HUES64 (cell line): ENCODE results near the gene CCDC15.

Experiments
- H3K27ac ChIP-seq: 2 replicates; pipeline ENCODE4 v1.7.0; 2013; ENCODE audit warnings: low read depth, low read length, inconsistent platforms
- H3K27me3 ChIP-seq: 2 replicates; pipeline ENCODE4 v1.6.1; 2013; ENCODE audit warnings: mild to moderate bottlenecking, low read length; ENCODE audit not compliant: insufficient read depth
- H3K36me3 ChIP-seq: 2 replicates; pipeline ENCODE4 v1.6.1; 2013; ENCODE audit warnings: mild to moderate bottlenecking, low read length; ENCODE audit not compliant: insufficient read depth
- H3K4me1 ChIP-seq: 2 replicates; pipeline ENCODE4 v1.6.1; 2013; ENCODE audit warnings: mild to moderate bottlenecking, low read length, moderate library complexity; ENCODE audit not compliant: insufficient read depth
- H3K4me3 ChIP-seq: 2 replicates; pipeline ENCODE4 v1.5.1; 2013; ENCODE audit warnings: mild to moderate bottlenecking, low read length, moderate library complexity
- H3K9ac ChIP-seq: 2 replicates; pipeline ENCODE4 v1.6.1; 2013; ENCODE audit warnings: mild to moderate bottlenecking, low read depth, low read length
- H3K9me3 ChIP-seq: 2 replicates; pipeline ENCODE4 v1.6.1; 2013; ENCODE audit warnings: low read depth, low read length; ENCODE audit not compliant: insufficient read depth
- WGBS: fragments of 150-250, 120-280 bp; methylation state at CpG from one replicate; pipeline ENCODE4 v1.1.7; 2013; ENCODE audit warnings: missing lambda C conversion rate; 5-methylcytosine and 5-hydroxymethylcytosine counted together

The CCDC15 gene

GRCh38 chr11:124971810-124972209 is 17.8 kb downstream of the CCDC15 start:
- H3K4me1 ChIP-seq: no peaks in the 10 kb centered on the region
- WGBS: no CpG with 5 or more reads among the region's 2 CpGs
- H3K36me3 ChIP-seq: no peaks in the 10 kb centered on the region
- no peak overlapping the region for H3K27ac ChIP-seq
- H3K27me3 ChIP-seq: no peaks in the 10 kb centered on the region
- H3K9me3 ChIP-seq: no peaks in the 10 kb centered on the region
- H3K9ac ChIP-seq: no peak overlapping the region
- no peak overlapping the region for H3K4me3 ChIP-seq

DNA sequence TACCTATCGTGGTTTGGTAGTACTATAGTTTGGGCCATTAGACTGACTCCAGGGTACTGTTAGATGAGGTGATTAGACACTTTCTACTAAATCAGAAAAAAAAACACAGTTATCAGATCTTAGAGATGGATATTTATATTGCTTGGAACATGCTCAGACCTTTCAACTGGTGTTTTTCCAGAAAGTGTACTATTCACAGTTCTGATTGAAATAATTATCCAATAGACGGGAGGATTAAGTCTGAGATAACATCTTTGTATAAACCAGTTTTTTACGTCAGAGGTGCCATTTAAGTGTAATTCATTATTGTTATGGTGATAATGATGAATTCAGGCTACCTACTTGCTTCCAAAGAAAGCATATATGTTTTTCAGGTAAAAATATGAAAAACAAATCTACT is 22.5 kb downstream of the CCDC15 start:
- H3K27ac ChIP-seq: no peak overlapping the region
- no peaks in the 10 kb centered on the region for H3K36me3 ChIP-seq
- 95% methylated on average over 3 of the region's 3 CpGs for WGBS
- no peak overlapping the region for H3K9ac ChIP-seq
- no peaks in the 10 kb centered on the region for H3K27me3 ChIP-seq
- no peak overlapping the region for H3K4me3 ChIP-seq
- H3K4me1 ChIP-seq: no peaks in the 10 kb centered on the region
- 0 out of 2 replicates have a peak, but pooled peaks cover 3% of the 10 kb centered on the region for H3K9me3 ChIP-seq

- Histone ChIP-seq H3K4me3 (no peak overlapping the region), H3K9me3 (0 out of 2 replicates have a peak, but pooled peaks cover 3% of the 10 kb centered on the region), H3K36me3 (no peaks in the 10 kb centered on the region), H3K27ac (no peak overlapping the region), H3K4me1 (no peaks in the 10 kb centered on the region), H3K27me3 (no peaks in the 10 kb centered on the region), H3K9ac (no peak overlapping the region)
- WGBS: 92% methylated on average over 1 of the region's 2 CpGs
These were observed 23.0 kb downstream of the CCDC15 start for GRCh38 chr11:124977006-124977405.

- H3K9ac ChIP-seq: no peak overlapping the region
- H3K9me3 ChIP-seq: 0 out of 2 replicates have a peak, but pooled peaks cover 3% of the 10 kb centered on the region
- no peaks in the 10 kb centered on the region for H3K36me3 ChIP-seq
- WGBS: 80% methylated on average over 2 of the region's 2 CpGs
- H3K4me1 ChIP-seq: no peaks in the 10 kb centered on the region
- H3K4me3 ChIP-seq: no peak overlapping the region
- H3K27ac ChIP-seq: no peak overlapping the region
- H3K27me3 ChIP-seq: no peaks in the 10 kb centered on the region
These were observed 24.3 kb downstream of the CCDC15 start for GRCh38 chr11:124978316-124978715.

DNA sequence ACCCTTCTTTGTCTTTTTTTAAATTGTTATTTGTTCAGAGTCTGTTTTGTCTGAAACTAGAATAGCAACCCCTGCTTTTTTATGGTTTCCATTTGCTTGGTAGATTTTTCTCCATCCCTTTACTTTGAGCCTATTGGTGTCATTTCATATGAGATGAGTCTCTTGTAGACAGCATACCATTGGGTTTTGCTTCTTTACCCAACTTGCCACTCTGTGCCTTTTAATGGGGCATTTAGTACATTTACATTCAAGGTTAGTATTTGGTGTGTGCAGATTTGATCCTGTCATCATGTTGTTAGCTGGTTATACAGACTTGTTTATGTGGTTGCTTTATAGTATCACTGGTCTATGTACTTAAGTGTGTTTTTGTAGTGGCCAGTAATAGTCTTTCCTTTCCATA is 28.0 kb downstream of the CCDC15 start:
- no peak overlapping the region for H3K4me3 ChIP-seq
- no peak overlapping the region for H3K27ac ChIP-seq
- no peaks in the 10 kb centered on the region for H3K36me3 ChIP-seq
- no peaks in the 10 kb centered on the region for H3K27me3 ChIP-seq
- no peaks in the 10 kb centered on the region for H3K4me1 ChIP-seq
- 0 out of 2 replicates have a peak, but pooled peaks cover 3% of the 10 kb centered on the region for H3K9me3 ChIP-seq
- no peak overlapping the region for H3K9ac ChIP-seq

DNA sequence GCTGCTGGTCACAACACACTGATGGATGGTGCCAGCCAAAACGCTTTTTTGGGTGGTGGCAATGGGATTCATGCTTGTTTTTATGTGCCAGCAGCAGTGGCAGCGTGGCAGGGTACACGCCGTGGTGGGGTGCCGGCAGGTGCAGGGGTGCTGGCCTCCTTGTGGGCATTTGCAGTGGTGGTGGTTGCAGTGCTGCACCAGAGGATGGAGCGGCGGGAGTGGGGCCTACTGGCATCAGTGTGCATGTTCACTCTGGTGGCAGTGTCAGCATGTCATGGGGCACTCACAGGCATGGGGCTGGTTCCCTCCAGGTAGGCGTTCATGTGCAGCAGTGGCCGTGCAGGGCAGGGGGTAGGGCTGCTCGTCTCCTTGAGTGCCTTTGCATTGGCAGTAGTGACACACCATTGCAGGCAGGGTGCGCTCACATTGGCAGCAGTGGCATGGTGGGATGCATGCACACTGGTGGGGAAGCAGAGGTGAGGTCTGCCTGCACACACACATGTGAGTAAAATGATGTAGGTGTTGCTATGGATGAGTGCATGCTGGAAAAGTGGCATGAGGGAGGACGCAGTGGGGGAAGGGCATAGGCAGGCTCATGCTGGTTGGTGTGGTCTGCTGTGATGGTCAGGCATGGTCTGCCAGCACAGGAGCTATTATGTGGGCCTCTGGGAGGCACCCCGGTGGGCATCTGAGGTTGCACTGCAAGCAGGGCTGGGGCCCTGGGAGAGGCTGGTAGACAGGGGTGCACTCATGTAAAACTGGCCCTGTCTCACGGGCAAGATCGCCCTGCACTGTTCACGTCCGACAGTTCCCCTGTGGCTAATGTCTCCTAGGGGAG is 29.9 kb downstream of the CCDC15 start:
- no peak overlapping the region for H3K27ac ChIP-seq
- no peaks in the 10 kb centered on the region for H3K9me3 ChIP-seq
- H3K9ac ChIP-seq: no peak overlapping the region
- no peaks in the 10 kb centered on the region for H3K27me3 ChIP-seq
- no peak overlapping the region for H3K4me3 ChIP-seq
- 87% methylated on average over 17 of the region's 17 CpGs for WGBS
- H3K4me1 ChIP-seq: no peaks in the 10 kb centered on the region
- no peaks in the 10 kb centered on the region for H3K36me3 ChIP-seq

GRCh38 chr11:124984512-124984854 is 30.5 kb downstream of the CCDC15 start:
- H3K27me3 ChIP-seq: no peaks in the 10 kb centered on the region
- no peak overlapping the region for H3K9ac ChIP-seq
- no peaks in the 10 kb centered on the region for H3K9me3 ChIP-seq
- no peaks in the 10 kb centered on the region for H3K4me1 ChIP-seq
- H3K4me3 ChIP-seq: no peak overlapping the region
- no peaks in the 10 kb centered on the region for H3K36me3 ChIP-seq
- WGBS: 91% methylated on average over 3 of the region's 3 CpGs
- H3K27ac ChIP-seq: no peak overlapping the region

DNA sequence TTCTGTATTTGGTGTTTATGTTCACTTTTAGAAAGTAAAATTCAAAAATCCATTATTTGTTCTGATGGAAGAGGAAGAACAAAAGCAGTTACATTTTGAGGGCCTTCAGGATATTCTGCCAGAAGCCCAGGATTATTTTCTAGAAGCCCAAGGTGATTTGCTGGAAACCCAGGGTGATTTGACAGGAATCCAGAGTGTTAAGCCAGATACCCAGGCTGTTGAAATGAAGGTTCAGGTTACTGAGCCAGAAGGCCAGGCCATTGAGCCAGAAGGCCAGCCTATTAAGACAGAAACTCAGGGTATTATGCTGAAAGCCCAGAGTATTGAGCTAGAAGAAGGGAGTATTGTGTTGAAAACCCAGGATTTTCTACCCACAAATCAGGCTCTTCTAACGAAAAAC is 33.1 kb downstream of the CCDC15 start:
- Histone ChIP-seq H3K36me3 (no peaks in the 10 kb centered on the region), H3K9me3 (no peaks in the 10 kb centered on the region), H3K27ac (no peak overlapping the region), H3K4me3 (no peak overlapping the region), H3K4me1 (no peaks in the 10 kb centered on the region), H3K27me3 (no peaks in the 10 kb centered on the region), H3K9ac (no peak overlapping the region)
- 85% methylated on average over 1 of the region's 1 CpG for WGBS

DNA sequence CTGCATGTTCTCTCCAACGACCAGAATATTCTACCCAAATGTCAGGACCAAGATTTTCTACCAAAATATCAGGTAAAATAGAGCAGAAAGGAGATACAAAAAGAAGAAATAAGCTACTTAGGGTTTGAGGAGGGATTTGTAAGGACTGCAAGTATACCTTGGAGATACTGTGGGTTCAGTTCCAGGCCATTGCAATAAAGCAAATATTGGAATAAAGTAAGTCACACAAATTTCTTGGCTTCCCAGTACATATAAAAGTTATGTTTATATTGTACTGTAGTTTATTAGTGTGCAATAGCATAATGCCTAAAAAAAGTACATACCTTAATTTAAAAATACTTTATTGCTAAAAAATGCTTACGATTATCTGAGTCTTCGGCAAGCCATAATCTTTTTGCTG is 34.1 kb downstream of the CCDC15 start:
- H3K27me3 ChIP-seq: no peaks in the 10 kb centered on the region
- H3K4me1 ChIP-seq: no peaks in the 10 kb centered on the region
- no peak overlapping the region for H3K4me3 ChIP-seq
- H3K36me3 ChIP-seq: no peaks in the 10 kb centered on the region
- 92% methylated on average over 3 of the region's 3 CpGs for WGBS
- H3K27ac ChIP-seq: no peak overlapping the region
- H3K9me3 ChIP-seq: no peaks in the 10 kb centered on the region
- no peak overlapping the region for H3K9ac ChIP-seq

DNA sequence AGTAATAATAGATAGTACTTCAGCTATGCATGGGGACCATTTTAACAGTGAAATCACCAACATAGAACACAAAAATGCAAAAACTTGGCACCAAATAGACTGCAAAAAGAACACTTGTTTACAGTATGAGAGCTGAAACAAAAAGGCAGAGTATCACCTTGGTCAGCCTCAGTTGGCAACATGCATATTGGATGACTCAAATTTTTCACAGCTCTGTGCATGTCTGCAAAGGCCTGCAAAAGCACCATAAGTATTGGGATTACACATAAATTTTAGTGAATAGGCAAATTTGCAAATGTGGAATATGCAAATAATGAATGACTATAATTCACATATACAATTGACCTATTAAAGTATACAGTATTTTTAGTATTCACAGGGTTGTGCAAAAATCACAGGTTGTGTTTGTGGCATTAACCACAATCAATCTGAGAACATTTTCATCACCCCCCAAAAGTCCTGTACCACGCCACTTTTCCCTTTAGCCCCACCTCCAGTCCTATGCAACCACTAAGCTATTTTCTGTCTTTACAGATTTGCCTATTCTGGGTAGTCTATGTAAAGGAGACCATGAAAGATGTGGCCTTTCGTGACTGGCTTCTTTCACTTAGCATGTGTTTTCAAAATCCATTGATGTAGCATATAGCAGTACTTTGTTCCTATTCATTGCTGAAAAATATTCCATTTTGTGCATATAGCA is 47.2 kb downstream of the CCDC15 start:
- Histone ChIP-seq H3K27ac (no peak overlapping the region), H3K4me3 (no peak overlapping the region), H3K9me3 (no peaks in the 10 kb centered on the region), H3K9ac (no peak overlapping the region), H3K27me3 (no peaks in the 10 kb centered on the region), H3K36me3 (no peaks in the 10 kb centered on the region), H3K4me1 (no peaks in the 10 kb centered on the region)
- WGBS: 90% methylated on average over 2 of the region's 2 CpGs

- WGBS: 88% methylated on average over 2 of the region's 2 CpGs
- no peaks in the 10 kb centered on the region for H3K9me3 ChIP-seq
- no peak overlapping the region for H3K27ac ChIP-seq
- no peaks in the 10 kb centered on the region for H3K27me3 ChIP-seq
- no peaks in the 10 kb centered on the region for H3K4me1 ChIP-seq
- no peak overlapping the region for H3K9ac ChIP-seq
- no peak overlapping the region for H3K4me3 ChIP-seq
- no peaks in the 10 kb centered on the region for H3K36me3 ChIP-seq
These were observed 47.8 kb downstream of the CCDC15 start for GRCh38 chr11:125001849-125002248.
